Measurements from ENCODE around the gene ZMIZ1. TPM values are rescaled to one million over a fixed set of nuclear protein-coding genes. Genes with fewer than 3 reads are reported as not detected.

ZMIZ1 gene
- polyA plus RNA-seq, 3 donors: 3.3 to 64.6 (median 8.9) TPM

GRCh38 chr10:79320820-79321493, 252.2 kb downstream of the ZMIZ1 start:
- Mint-ChIP-seq H3K4me1 (peaks cover 79% of the 10 kb centered on the region), H3K9me3 (peaks cover 0 to 7% (median 5%) of the 10 kb centered on the region in 7 donors), H3K27ac (peak overlapping the region; percentile 96 to 99 (median 98)), H3K27me3 (ENCODE audit: low read depth in 3 of 3) (peaks cover 16 to 36% (median 24%) of the 10 kb centered on the region in 3 donors), H3K36me3 (peaks cover 17 to 26% of the 10 kb centered on the region in 2 donors), H3K4me3 (peak overlapping the region in 1 of 2 donors; percentile 56)
- peaks cover 0 to 12% of the 10 kb centered on the region in 2 donors for H3K27me3 ChIP-seq (ENCODE audit: control insufficient read depth in 2 of 2, insufficient read depth in 2 of 2, low read length in 2 of 2)
- DNase-seq: peak; percentile 96 to 100 (median 99)
- H3K36me3 ChIP-seq (replicated peaks in 1 of 2; ENCODE audit: control insufficient read depth in 1 of 2, insufficient read depth in 2 of 2, low read length in 2 of 2): peaks cover under 1% of the 10 kb centered on the region in 2 donors
- no peak overlapping the region for H2AFZ ChIP-seq (ENCODE audit: insufficient read depth, low read depth, low read length, poor library complexity, severe bottlenecking)
- H3K9ac ChIP-seq (ENCODE audit: insufficient read depth, low read length, poor library complexity, severe bottlenecking): peak overlapping the region; percentile 43
- peaks cover 77 to 84% of the 10 kb centered on the region in 2 donors for H3K4me1 ChIP-seq (ENCODE audit: control insufficient read depth in 1 of 2, insufficient read depth in 2 of 2, low read length in 2 of 2)
- H3K79me2 ChIP-seq (ENCODE audit: insufficient read depth, low read length): no peaks in the 10 kb centered on the region
- peak overlapping the region; percentile 75 to 93 for H3K27ac ChIP-seq (ENCODE audit: low read depth in 1 of 2, low read length in 2 of 2)
- H4K20me1 ChIP-seq (ENCODE audit: insufficient read depth, low read length): peaks cover 10% of the 10 kb centered on the region
- 39% methylated on average over 3 of the region's 7 CpGs for WGBS (ENCODE audit: insufficient coverage)
- no peak overlapping the region for H3K4me3 ChIP-seq (replicated peaks in 1 of 3; ENCODE audit: low read depth in 2 of 3, low read length in 3 of 3)
- H3K4me2 ChIP-seq (replicated peaks; ENCODE audit: extremely low read depth, low read length, poor library complexity, severe bottlenecking): no peak overlapping the region
- no peak for TF ChIP-seq CTCF (IDR thresholded peaks at IDR 0.05)
- no peaks in the 10 kb centered on the region for H3K9me3 ChIP-seq (replicated peaks in 1 of 2; ENCODE audit: control insufficient read depth in 1 of 2, insufficient read depth in 1 of 2, low read length in 2 of 2)
- intact Hi-C loops (cut with micrococcal nuclease): loop anchor here in 1 of 2 donors (1.0 kb wide), 1 partner anchor 27 kb away; no protein-coding TSS in a partner anchor

DNA sequence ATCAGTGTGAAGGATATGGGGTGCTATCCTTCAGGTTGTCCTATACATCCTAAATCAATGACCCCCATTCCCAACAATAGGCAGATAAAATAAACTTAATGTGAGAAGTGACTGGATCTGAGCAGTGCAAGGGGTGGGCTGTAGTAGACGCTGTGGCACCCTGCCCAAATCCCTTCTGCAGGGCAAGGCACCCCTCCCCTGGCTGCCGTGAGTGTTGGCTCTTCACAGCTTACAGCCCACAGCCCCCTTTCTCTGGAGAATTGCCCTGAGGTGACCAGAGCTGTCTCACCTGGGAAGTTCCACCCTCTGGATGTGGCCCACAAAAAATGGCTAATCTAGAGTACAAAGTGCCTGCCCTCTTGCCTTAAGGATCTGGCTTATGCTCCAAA, 252.7 kb downstream of the ZMIZ1 start:
- Histone ChIP-seq H3K9me3 (replicated peaks in 1 of 2; ENCODE audit: control insufficient read depth in 1 of 2, insufficient read depth in 1 of 2, low read length in 2 of 2) (no peaks in the 10 kb centered on the region), H3K27me3 (ENCODE audit: control insufficient read depth in 2 of 2, insufficient read depth in 2 of 2, low read length in 2 of 2) (peaks cover 0 to 12% of the 10 kb centered on the region in 2 donors), H3K36me3 (replicated peaks in 1 of 2; ENCODE audit: control insufficient read depth in 1 of 2, insufficient read depth in 2 of 2, low read length in 2 of 2) (no peaks in the 10 kb centered on the region), H3K79me2 (ENCODE audit: insufficient read depth, low read length) (no peaks in the 10 kb centered on the region), H3K27ac (ENCODE audit: low read depth in 1 of 2, low read length in 2 of 2) (peak overlapping the region; percentile 75 to 93), H4K20me1 (ENCODE audit: insufficient read depth, low read length) (peaks cover 8% of the 10 kb centered on the region), H3K4me1 (ENCODE audit: control insufficient read depth in 1 of 2, insufficient read depth in 2 of 2, low read length in 2 of 2) (peaks cover 76 to 81% of the 10 kb centered on the region in 2 donors), H2AFZ (ENCODE audit: insufficient read depth, low read depth, low read length, poor library complexity, severe bottlenecking) (no peak overlapping the region), H3K9ac (ENCODE audit: insufficient read depth, low read length, poor library complexity, severe bottlenecking) (peak overlapping the region; percentile 30), H3K4me3 (replicated peaks in 1 of 3; ENCODE audit: low read depth in 2 of 3, low read length in 3 of 3) (peak overlapping the region in 1 of 3 experiments; percentile 6), H3K4me2 (replicated peaks; ENCODE audit: extremely low read depth, low read length, poor library complexity, severe bottlenecking) (no peak overlapping the region)
- peaks cover 0 to 6% (median 5%) of the 10 kb centered on the region in 7 donors for H3K9me3 Mint-ChIP-seq
- H3K4me1 Mint-ChIP-seq: peaks cover 78% of the 10 kb centered on the region
- H3K27ac Mint-ChIP-seq: peak overlapping the region; percentile 96 to 99 (median 98)
- H3K36me3 Mint-ChIP-seq: peaks cover 14 to 25% of the 10 kb centered on the region in 2 donors
- intact Hi-C loops (cut with micrococcal nuclease): loop anchor here in 1 of 2 donors (1.0 kb wide), 1 partner anchor 27 kb away; no protein-coding TSS in a partner anchor
- TF ChIP-seq CTCF (IDR thresholded peaks at IDR 0.05): no peak
- H3K27me3 Mint-ChIP-seq (ENCODE audit: low read depth in 3 of 3): peaks cover 16 to 34% (median 23%) of the 10 kb centered on the region in 3 donors
- H3K4me3 Mint-ChIP-seq: peak overlapping the region in 1 of 2 donors; percentile 56
- DNase-seq: peak in 1 of 3 donors; percentile 25
- 71% methylated on average over 2 of the region's 2 CpGs for WGBS (ENCODE audit: insufficient coverage)
